CD4-positive, alpha-beta T cell treated with Interleukin-15 for 4 hours (primary cell): Measurements from ENCODE around the gene GNB3.
"Not testable (repeated sequence)": the region's sequence is repeated elsewhere in the genome, so short reads cannot be mapped to it uniquely, and the experiment has no call there.

Experiments
- DNase-seq: peaks from one replicate; pipeline ENCODE4 v3.0.0-alpha.2; 2020; ENCODE audit warnings: low spot score

Gene GNB3

DNA sequence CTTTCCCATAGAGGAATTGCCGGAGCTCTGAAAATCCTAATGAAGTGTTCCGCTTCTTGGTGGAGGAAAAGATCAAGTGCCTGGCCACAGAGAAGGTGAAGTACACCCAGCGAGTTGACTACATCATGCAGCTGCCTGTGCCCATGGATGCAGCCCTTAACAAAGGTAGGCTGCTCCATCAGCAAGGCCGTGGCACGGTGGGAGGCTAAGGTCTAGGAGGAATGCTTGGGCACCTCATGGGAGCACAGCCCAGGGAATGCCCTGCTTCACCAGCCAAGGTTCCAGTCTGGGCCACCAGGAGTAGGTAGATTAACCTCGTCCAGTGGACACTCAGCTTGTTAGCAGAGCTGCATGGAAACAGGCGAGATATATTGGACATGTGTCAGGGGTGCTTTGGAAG, 20.2 kb downstream of the GNB3 start:
- no peak for DNase-seq

DNA sequence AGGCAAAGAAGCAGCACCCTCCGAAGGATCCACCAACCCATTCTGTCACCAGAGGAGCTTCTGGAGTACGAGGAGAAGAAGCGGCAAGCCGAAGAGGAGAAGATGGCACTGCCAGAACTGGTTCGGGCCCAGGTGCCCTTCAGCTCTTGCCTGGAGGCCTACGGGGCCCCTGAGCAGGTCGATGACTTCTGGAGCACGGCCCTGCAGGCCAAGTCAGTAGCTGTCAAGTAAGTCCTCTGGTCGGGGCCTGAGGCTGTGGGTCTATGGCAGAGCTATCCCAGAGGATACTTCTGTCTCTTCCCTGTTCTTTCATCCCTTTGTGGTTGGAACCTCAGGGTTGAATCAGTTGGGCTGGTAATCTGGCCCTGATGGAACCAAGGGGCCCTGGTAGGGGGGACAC, 20.7 kb downstream of the GNB3 start:
- no peak for DNase-seq

DNA sequence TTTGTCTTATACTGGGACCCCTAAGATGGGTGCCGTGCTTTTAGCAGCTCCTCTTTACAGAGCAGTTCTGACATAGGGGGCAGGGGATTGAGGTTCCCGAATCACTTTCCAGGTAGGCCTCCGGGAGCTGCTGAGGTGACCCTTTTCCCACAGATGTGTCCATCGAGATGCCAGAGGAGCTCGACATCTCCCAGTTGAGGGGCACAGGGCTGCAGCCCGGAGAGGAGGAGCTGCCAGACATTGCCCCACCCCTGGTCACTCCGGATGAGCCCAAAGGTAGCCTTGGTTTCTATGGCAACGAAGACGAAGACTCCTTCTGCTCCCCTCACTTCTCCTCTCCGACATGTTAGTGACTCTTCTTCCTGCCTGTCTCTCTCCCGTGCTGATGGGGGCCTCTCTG, 22.3 kb downstream of the GNB3 start:
- DNase-seq: no peak

DNA sequence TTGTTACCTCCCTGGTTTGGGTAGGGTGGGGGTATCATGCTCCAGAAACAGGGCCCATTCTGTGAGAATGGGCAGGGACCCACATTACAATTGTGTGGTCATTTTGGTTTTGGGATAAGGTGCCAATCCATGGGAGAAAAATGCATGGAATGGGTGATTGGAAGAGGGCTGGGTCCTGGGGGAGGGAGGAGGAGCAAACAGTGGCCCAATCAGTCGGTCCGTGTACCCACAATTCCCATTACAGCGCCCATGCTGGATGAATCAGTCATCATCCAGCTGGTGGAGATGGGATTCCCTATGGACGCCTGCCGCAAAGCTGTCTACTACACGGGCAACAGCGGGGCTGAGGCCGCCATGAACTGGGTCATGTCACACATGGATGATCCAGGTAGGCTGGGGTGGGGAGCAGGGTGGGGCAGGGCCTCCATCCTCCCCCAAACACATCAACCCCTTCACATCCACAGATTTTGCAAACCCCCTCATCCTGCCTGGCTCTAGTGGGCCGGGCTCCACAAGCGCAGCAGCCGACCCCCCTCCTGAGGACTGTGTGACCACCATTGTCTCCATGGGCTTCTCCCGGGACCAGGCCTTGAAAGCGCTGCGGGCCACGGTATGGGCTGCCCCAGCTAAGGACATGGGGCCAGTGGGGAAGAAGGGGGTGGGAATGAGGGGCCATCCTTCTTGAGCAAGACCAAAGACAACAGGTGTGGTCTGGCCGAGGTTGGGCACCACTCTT, 23.0 kb downstream of the GNB3 start:
- DNase-seq: no peak

DNA sequence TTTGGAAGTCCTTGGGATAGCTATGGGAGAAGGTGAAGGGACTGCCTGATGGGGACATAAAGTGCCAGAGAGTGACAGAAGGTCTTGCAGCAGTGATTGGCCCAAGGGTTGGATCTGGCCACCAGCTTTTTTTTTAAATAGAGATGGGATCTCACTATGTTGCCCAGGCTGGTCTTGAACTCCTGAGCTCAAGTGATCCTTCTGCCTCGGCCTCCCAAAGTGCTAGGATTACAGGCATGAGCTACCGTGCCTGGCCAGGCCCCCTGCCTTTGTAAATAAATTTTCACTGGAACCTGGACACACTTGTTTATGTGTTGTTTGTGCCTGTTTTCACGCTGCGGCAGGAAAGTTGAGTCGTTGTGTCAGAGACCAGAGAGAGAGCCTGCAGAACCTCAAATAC, 24.6 kb downstream of the GNB3 start:
- not testable (repeated sequence) for DNase-seq

DNA sequence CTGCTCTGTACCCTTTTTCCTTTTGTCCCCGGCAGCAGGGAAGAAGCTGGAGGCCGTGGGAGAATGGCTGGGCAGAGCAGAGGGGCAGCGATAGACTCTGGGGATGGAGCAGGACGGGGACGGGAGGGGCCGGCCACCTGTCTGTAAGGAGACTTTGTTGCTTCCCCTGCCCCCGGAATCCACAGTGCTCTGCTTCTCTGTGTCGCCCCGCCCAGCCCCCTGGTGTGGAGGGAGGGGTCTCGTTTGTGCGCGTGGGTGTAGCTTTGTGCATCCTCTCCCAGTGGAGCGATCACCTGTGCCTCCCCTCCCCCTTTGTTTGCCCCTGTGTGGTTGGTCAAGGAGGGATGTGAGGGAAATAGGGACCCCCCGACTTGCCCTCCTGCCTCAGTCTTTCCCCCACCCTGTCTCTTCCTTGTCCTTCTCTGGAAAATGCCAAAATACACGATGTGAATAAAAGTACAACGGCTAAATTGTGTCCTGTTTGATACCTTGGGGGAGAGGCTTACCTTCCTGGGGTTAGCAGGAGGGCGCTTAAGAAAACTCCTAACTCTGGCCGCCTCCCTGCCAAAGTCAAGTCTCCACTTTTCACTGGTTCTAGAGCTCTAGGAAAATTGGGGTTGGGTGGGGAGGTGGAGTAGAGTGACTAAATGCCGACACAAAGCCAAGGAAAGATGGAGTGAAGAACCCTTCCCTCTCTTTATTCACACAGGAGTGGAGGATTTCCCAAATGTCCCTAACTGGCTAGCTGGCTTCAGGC, 25.6 kb downstream of the GNB3 start:
- DNase-seq: no peak

DNA sequence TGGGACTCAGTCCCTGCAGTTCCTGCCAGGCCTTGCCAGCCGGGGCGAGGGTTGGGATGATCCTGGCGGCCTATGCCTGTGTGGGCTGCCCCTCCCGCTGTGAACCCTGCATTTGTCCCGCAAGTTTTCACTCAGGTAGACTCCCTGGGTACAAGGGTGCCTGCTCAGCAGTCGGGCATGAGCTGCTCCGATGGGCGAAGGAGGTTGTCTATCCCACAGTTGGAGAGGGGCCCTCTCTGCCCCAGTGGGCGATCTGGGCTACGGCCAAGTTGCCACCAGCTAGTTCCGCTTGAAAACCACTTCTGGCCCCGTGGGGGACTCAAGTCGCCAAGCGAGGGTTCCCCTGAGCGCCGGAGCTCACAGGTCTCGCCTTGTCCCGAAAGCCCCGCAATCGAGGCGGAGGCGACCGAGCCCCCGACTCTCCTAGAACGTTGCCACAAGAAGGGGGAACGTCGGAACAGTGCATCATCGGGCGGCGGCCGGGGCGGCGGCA, 26.2 kb downstream of the GNB3 start:
- no peak for DNase-seq

DNA sequence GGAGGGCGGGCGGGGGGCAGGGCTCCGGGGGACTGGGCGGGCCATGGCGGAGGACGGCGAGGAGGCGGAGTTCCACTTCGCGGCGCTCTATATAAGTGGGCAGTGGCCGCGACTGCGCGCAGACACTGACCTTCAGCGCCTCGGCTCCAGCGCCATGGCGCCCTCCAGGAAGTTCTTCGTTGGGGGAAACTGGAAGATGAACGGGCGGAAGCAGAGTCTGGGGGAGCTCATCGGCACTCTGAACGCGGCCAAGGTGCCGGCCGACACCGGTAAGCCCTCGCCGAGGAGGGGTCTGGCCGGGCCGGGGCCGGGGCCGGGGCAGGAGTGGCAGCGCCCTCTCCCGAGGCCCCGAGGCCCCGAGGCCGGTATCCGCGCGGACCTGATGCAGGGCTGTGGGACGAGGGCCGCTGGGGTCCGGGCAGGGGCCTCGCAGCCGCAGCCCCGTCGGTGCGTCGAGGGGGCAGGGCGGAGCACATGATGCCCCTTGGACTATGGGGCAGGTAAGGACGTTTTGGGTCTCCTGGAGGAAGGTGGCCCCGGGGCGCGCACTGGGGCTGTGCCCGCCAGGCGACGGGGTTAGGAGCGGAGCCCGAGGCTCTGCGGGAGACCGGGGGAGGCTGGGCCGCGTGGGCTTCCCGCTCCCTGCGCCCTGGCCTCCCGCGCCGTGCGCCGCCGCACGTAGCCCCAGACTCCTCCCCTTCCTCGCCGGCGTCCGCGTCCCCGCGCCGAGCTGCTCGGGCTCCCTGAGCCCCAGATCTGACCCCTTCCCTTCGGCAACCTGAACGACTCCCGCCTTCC, 26.9 kb downstream of the GNB3 start, which contains the start of gene TPI1:
Gene TPI1 (plus strand): TSS at position 119 of the 798 bp plus-strand sequence. CDS start 36 bp downstream, at position 155.
- DNase-seq: peak; percentile 79

DNA sequence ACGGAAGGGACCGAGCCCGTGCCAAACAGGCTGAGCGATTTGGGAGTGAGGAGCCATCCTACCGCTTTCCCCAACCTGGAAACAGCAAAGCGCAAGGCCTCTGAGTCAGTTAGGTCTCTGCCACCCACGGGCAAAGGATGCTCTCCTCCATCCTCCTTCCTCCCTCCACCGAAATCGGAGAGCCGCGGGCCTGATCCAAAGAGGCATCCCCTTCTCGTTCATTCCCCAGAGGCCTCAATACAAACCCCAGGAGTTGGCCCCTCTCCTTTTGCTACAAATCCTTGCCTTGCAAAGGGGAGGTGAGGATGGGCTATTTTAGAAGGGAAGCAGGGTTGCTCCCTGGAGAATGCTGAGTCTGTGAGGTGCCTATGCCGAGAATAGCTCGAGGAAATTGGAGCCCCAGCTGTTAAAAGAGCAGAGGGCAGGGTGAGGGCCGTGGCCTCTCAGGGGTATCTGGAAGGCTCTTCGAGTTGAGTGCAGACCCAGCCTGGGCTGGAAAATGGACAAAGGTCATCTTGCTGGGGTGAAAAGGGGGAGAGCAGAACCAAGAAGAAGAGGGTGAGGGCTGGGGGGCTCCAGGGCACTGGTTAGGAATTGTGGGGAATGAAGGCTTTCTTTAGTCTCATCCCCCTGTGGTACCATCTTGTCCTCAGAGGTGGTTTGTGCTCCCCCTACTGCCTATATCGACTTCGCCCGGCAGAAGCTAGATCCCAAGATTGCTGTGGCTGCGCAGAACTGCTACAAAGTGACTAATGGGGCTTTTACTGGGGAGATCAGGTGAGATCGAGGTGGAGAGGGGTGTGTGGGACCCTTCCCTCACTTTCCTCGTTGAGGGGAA, 27.7 kb downstream of the GNB3 start:
- peak; percentile 11 for DNase-seq

DNA sequence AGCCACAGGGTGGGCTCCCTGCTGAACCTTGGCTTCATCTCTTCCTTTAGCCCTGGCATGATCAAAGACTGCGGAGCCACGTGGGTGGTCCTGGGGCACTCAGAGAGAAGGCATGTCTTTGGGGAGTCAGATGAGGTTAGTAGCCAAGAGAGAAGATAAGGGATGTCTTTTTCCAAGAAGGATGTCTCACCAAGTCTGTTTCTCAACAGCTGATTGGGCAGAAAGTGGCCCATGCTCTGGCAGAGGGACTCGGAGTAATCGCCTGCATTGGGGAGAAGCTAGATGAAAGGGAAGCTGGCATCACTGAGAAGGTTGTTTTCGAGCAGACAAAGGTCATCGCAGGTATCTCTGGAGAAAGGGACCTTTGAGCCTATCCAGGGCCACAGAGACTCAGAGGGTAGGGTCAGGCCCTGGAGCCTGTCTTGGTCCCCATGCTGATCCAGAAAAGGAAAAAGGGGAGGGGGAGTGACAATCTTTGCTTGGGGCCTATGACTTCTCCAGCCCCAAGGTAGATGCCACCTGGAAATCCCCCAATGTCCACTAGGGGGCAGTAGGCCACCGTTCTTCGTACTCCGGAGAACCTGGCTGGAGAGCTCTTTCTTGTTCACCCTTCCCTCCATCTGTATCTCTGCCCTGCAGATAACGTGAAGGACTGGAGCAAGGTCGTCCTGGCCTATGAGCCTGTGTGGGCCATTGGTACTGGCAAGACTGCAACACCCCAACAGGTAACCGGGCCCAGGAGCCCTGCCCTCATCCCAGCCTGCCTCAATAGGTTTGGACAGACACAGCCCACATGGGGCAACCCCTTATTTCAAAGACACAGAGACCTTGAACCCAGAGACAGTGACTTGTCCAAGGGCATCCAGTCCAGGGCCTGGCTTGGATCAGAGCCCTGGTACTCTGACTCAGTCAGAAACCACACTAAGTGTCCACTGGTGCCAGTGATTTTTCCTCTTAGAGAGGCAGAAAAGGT, 28.6 kb downstream of the GNB3 start:
- DNase-seq: peak; percentile 89

DNA sequence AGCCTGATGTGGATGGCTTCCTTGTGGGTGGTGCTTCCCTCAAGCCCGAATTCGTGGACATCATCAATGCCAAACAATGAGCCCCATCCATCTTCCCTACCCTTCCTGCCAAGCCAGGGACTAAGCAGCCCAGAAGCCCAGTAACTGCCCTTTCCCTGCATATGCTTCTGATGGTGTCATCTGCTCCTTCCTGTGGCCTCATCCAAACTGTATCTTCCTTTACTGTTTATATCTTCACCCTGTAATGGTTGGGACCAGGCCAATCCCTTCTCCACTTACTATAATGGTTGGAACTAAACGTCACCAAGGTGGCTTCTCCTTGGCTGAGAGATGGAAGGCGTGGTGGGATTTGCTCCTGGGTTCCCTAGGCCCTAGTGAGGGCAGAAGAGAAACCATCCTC, 29.6 kb downstream of the GNB3 start:
- not testable (repeated sequence) for DNase-seq

DNA sequence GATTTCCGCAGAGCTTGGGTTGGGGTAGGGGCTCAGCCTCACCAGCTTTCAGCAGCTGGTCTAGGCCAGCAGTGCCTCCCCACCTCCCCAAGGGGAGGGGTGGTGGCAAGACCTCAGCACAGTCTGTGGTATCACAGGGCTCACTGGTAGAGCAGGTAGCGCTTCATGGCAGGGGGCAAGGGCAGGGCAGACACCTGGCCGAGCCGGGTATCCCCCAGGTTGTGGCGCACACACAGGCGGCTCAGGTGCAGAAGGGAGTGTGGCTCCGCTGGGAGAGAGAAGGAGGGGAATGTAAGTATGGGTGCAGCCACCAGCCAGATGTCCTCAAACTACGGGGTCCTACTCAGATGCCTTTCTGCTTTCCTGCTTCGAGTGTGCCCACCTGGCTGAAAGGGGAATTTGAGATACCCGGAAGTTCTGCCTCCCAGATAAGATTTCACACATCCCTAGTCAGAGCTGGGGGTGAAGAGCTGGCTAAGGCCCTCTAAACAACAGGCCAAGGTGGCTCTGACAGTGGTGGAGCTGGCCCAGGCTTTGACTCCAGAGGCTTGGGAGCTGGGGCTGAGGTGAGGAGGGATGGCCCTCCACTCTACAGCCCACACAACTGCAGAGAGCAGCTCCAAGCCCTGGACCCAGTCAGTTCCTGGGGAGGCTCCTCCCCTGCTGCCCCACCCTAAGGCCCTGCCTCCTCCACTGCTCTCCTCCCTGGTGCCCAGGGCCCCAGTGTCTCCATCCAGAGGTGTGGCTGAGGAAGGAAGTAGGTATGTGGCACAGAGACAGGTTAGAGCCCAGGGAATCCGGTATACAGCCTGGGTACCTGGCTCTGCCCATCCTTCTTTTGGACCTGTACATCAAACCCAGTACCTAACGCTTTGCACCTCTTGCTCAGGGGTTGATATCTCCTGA, 30.6 kb downstream of the GNB3 start:
- DNase-seq: peak; percentile 23

GRCh38 chr12:6872073-6873048, 31.6 kb downstream of the GNB3 start:
- DNase-seq: peak; percentile 85

- peak; percentile 98 for DNase-seq
Observed at GRCh38 chr12:6873094-6874014, 32.6 kb downstream of the GNB3 start, which contains the start of gene SPSB2. SPSB2 (minus strand) TSS chr12:6873303; CDS start chr12:6872901, 402 bp downstream.

DNA sequence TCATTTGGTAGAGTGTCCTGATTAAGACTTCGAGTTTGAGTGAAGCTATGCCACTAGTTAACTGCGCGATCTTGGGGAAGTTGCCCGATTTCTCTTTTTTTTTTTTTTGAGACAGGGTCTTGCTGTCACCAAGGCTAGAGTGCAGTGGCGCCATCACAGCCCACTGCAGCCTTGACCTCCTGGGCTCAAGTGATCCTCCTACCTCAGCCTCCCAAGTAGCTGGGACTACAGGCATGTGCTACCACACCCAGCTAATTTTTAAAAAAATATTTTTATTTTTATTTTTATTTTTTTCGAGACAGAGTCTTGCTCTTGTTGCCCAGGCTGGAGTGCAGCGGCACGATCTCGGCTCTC, 33.3 kb downstream of the GNB3 start:
- not testable (repeated sequence) for DNase-seq

- not testable (repeated sequence) for DNase-seq
Observed at GRCh38 chr12:6879824-6880223, 39.1 kb downstream of the GNB3 start.

DNA sequence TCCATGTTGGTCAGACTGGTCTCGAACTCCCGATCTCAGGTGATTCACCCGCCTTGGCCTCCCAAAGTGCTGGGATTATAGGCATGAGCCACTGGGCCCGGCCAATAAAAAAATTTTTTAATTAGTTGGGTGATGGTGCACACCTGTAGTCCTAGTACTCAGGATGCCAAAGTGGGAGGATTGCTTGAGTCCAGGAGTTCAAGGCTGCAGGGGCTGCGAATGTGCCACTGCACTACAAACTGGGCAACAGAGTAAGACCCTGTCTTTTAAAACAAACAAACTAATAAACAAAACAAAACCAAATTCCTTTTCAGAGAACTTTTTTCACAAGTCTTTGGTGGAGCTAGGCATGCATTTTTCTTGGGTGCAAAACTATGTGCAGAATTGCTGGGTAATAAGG, 42.5 kb downstream of the GNB3 start:
- DNase-seq: no peak
